ENCODE data around the gene NEXMIF.
"Not testable (repeated sequence)": the region's sequence is repeated elsewhere in the genome, so short reads cannot be mapped to it uniquely, and the experiment has no call there.

NEXMIF gene

GRCh38 chrX:74925225-74926088 is at the start of gene NEXMIF:
Gene NEXMIF (minus strand): TSS chrX:74925452.
- peak; percentile 3 for DNase-seq (ENCODE audit: low read depth)

GRCh38 chrX:74961962-74962361 is 36.7 kb upstream of the NEXMIF start:
- not testable (repeated sequence) for DNase-seq (ENCODE audit: low read depth)

DNA sequence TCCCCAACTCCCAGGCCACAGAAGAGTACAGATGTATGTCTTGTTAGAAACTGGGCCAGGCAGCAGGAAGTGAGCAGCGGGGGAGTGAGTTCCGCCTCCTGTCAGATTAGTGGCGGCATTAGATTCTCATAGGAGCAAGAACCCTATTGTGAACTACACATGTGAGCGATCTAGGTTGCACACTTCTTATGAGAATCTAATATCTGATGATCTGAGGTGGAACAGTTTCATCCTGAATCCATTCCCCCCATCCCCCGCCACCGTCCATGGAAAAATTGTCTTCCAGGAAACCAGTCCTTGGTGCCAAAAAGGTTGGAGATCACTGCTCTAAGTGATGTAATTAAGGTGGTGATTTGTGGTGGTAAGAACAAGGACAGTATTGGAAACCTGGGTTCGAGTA is 24.5 kb upstream of the NEXMIF start:
- DNase-seq (ENCODE audit: low read depth) = no peak

DNA sequence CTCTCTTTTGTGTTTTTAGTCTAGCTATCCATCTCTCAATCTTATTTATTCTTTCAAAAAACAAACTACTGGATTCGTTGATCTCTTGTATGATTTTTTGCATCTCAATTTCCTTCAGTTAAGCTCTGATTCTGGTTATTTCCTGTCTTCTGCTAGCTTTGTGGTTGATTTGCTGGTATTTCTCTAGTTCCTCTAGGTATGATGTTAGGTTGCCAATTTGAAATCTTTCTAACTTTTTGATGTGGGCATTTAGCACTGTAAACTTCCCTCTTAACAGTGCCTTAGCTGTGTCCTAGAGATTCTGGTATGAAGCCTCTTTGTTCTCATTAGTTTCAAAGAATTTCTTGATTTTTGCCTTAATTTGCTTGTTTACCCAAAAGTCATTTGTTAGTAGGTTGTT is 15.2 kb upstream of the NEXMIF start:
- no peak for DNase-seq (ENCODE audit: low read depth)

GRCh38 chrX:74931214-74931613 is 6.0 kb upstream of the NEXMIF start:
- peak; percentile 14 for DNase-seq (ENCODE audit: low read depth)

DNA sequence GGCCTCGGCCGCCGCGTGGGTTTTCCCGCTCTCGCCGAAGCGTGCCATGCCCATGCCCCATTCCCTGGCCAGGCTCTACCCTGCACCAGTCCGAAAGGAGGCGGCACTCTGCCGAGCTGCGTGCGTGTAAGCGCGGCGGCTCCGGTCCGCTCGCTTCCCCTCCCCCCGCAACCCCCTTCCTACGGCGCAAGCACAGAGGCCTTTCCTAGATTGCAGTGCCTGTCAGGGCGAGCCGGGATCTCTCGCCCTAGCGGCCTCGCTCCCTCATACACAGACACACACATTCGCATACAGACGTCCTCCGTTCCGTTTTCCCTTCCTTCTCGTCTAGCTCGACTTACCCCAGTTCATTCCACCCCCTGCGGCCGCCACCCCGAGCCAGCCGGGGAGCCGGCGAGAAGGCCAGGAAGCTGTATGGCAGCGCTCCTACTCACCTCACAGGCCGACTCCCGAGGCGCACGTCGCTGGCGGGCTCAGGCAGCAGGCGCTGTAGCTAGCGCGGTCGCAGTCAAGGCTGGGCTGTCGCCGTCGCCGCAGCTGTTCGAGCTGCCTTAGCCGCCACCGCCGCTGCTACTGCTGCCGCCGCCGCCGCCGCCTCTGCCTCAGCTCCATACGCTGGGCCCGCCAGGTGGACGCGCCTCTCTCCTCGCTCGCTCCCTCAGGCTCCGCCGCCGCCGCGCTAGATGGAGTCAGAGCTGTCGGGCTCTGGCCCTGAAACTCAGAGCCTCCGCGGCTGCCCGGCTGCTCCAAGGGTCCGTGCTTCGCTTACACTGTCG is 615 bp downstream of the NEXMIF start:
- DNase-seq (ENCODE audit: low read depth) = peak; percentile 0

GRCh38 chrX:74923942-74924448 is 1.3 kb downstream of the NEXMIF start:
- DNase-seq (ENCODE audit: low read depth) = no peak

DNA sequence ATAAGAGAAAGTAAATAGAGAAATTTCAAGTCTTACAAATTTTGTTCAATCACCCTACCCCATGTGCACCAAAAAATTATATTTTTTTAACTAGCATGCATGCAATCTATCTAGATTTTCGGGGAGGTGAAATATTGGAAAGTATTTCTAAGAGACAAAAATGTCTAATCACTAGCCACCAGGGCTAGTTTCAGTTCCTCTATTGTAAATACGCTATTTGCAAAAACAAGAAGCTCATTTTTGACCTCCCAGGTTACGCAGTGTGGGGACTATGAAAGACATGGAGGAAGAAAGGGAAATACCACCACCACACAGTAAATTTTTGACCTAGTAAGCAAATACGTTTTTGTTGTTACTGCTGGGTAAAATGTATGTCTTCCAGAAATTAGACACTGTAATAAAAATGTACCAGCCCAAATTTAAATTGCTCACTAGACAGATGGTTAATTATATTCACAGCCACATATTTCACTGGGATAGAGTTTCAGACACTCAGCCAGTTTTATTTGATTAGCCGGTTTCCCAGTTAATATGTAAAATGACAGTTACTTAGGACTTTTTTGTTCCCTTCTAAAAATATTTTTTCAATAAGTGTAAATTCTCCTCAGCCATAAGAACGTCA is 2.2 kb downstream of the NEXMIF start:
- no peak for DNase-seq (ENCODE audit: low read depth)

GRCh38 chrX:74911494-74911893 is 13.8 kb downstream of the NEXMIF start:
- DNase-seq (ENCODE audit: low read depth) = no peak

DNA sequence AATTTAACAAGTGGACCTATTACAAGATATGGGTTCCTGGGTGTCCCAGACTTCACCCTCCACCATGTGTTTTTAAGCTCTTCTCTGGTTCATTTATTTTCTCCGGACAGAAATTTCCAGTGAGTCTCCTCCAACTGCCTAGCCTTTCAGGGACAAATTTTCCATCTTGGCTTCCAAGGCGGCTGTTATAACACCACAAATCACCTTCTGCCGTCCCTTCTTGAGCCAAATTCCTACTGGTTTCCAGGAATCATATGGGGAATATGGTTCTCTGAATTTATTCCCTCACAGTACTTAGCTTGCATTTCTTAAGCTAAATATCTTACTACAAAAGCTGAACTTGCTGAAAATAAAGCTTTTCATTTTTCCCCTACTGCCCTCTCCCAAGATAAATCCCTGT is 18.8 kb downstream of the NEXMIF start:
- no peak for DNase-seq (ENCODE audit: low read depth)

DNA sequence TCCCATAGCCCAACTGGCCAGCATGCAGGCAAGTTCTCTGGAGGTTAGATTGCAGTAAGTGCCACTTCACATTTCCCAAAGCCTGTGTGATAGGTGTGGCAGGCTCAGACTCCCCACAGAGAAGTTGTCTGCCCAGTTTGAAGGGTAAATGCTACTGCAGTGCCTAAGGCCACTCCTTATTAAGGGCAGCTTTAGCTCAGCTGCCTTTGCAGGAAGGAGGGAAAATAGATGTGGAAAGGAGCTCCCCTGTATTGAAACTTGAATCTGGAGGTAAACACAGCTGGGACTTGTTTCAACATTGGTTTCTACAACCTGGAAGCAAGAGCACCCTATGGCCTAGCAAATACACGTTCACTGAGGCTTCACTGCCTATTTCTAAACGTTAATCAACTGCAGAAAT is 22.4 kb downstream of the NEXMIF start:
- DNase-seq (ENCODE audit: low read depth) = no peak

DNA sequence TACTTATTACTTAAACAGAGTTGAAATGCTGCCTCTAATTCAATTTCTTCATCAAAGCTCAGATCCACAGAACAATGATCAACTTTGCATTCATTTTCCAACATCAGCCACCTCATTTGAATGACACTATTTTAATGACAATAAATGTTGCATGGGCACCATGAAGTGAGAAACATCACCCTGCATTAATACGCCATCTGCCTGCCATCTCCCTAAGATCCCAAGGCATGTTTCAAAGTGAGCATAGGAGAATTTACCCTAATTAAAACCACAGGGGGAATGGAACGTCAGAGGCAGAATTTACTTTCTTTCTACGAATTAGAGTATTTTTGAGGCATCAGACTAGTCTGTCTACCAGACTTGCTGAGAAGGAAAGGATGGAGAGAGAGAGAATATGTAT is 32.7 kb downstream of the NEXMIF start:
- DNase-seq (ENCODE audit: low read depth) = no peak

GRCh38 chrX:74890676-74891430 is 34.4 kb downstream of the NEXMIF start:
- DNase-seq (ENCODE audit: low read depth) = no peak

DNA sequence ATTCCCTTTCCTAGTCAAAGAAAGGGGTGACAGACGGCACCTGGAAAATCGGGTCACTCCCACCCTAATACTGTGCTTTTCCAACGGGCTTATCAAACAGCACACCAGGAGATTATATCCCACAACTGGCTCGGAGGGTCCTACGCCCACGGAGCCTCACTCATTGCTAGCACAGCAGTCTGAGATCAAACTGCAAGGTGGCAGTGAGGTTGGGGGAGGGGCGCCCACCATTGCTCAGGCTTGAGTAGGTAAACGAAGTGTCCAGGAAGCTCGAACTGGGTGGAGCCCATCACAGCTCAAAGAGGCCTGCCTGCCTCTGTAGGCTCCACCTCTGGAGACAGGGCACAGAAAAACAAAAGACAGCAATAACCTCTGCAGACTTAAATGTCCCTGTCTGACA is 42.9 kb downstream of the NEXMIF start:
- DNase-seq (ENCODE audit: low read depth) = not testable (repeated sequence)

- no peak for DNase-seq (ENCODE audit: low read depth)
Observed at GRCh38 chrX:74865725-74866124, 59.5 kb downstream of the NEXMIF start.

- no peak for DNase-seq (ENCODE audit: low read depth)
Observed at GRCh38 chrX:74853255-74853654, 72.0 kb downstream of the NEXMIF start.

- DNase-seq (ENCODE audit: low read depth) = no peak
Observed at GRCh38 chrX:74835566-74835965, 89.7 kb downstream of the NEXMIF start.

GRCh38 chrX:74819797-74820196 is 105.5 kb downstream of the NEXMIF start:
- DNase-seq (ENCODE audit: low read depth) = not testable (repeated sequence)

- no peak for DNase-seq (ENCODE audit: low read depth)
Observed at GRCh38 chrX:74814681-74815080, 110.6 kb downstream of the NEXMIF start.

DNA sequence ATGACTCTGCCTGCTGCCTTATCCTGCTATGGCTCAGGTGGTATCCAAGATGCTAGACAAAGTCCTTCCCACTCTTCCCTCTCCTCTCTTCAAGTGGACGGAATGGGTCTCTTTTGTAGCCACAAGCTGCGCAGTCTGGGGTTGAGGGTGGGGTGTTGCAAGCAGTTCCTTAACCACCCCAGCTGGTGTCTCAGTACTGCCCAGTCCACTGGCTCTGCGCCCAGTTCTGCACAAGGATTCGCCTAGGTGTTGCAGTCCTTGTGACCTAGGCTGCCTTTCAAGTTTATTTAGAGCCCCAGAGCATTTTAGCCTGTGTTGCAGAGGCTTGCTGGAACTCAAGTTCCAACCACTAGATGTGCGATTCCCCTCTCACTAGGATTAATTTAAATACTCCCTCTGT is 120.7 kb downstream of the NEXMIF start:
- no peak for DNase-seq (ENCODE audit: low read depth)

DNA sequence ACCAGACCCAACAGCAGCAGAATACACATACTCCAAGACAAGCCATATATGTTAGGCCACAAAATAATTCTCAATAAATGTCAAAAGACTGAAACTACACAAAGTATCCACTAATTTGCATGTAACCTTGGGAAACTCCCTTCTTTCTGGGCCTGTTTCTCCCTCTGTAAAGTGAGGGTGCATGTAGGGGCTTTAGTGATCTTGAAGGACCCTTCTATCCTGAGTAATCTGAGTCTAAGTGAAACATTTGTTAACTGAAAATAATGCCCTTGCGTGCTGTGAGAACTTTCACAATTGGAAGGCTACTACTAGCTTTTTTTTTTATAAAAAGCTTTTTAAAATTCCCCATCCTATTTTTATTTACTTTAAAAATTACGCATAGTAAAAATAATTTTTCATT is 125.2 kb downstream of the NEXMIF start:
- no peak for DNase-seq (ENCODE audit: low read depth)

- no peak for DNase-seq (ENCODE audit: low read depth)
Observed at GRCh38 chrX:74797338-74797887, 127.8 kb downstream of the NEXMIF start.
